T-cell (primary cell): ENCODE results near the gene OCSTAMP. TPM values are rescaled to one million over a fixed set of nuclear protein-coding genes. Genes with fewer than 3 reads are reported as not detected.

Experiments used
- ATAC-seq, 4 experiments: fragments of 200-7000 bp in 3 of 4; fragments of 150-1000 bp in 1 of 4; cut with Tn5 transposase; replicated peaks in 1 of 4; 1 replicate in 3 of 4; 2 replicates in 1 of 4; pipeline ENCODE4 v1.10.0; 2021; ENCODE audit warnings: moderate library complexity in 3 of 4, mild to moderate bottlenecking in 2 of 4, moderate number of reproducible peaks in 1 of 4
- CTCF ChIA-PET, 2 donors: fragments of 300-600 bp; sonication (Branson Sonifier 250); formaldehyde crosslinking; loops; one replicate each; lab custom pipeline; 2022; ENCODE audit warnings: antibody characterized with exemption in 2 of 2; lab: Charles Lee
- POLR2A ChIA-PET, 2 donors: fragments of 300-600 bp; sonication (Branson Sonifier 250); formaldehyde crosslinking; loops; one replicate each; lab custom pipeline; 2022; ENCODE audit warnings: antibody characterized with exemption in 2 of 2; lab: Charles Lee
- DNase-seq, 35 experiments: peaks; one replicate each; pipeline versions ENCODE4 v3.0.0 to v3.0.0-alpha.2; 2013 to 2023
- H3K27ac ChIP-seq: one replicate; pipeline ENCODE4 v1.5.1; 2013; ENCODE audit warnings: low read length
- H3K27me3 ChIP-seq, 2 experiments: replicated peaks in 1 of 2; 1 replicate in 1 of 2; 2 replicates in 1 of 2; pipeline versions ENCODE4 v1.6.1 to v1.7.0; 2013; ENCODE audit warnings: low read length in 1 of 2, mixed read lengths in 1 of 2; ENCODE audit not compliant: control insufficient read depth in 2 of 2, insufficient read depth in 2 of 2; ENCODE audit errors: extremely low read depth in 1 of 2
- H3K36me3 ChIP-seq, 2 donors: 1 replicate in 1 of 2; 2 replicates in 1 of 2; pipeline versions ENCODE4 v1.6.1 to v1.7.0; 2013; ENCODE audit warnings: low read length in 1 of 2; ENCODE audit not compliant: control insufficient read depth in 2 of 2, insufficient read depth in 1 of 2; ENCODE audit errors: extremely low read depth in 1 of 2
- H3K4me1 ChIP-seq, 2 experiments: 1 replicate in 1 of 2; 2 replicates in 1 of 2; pipeline versions ENCODE4 v1.6.1 to v1.7.0; 2013; ENCODE audit warnings: low read length in 2 of 2, mixed read lengths in 1 of 2; ENCODE audit not compliant: insufficient read depth in 2 of 2, control insufficient read depth in 1 of 2; ENCODE audit errors: extremely low read depth in 1 of 2
- H3K4me3 ChIP-seq, 2 donors: 1 replicate in 1 of 2; 2 replicates in 1 of 2; pipeline versions ENCODE4 v1.5.1 to v1.7.0; 2013; ENCODE audit warnings: mild to moderate bottlenecking in 2 of 2, low read length in 1 of 2, moderate library complexity in 1 of 2; ENCODE audit not compliant: control insufficient read depth in 1 of 2; ENCODE audit errors: extremely low read depth in 1 of 2
- H3K9me3 ChIP-seq: 2 replicates; pipeline ENCODE4 v1.7.0; 2013
- H3K27ac Mint-ChIP-seq, 2 donors: one replicate each; pipeline ENCODE4 v1.8.0; 2020 to 2021; ENCODE audit warnings: mild to moderate bottlenecking in 2 of 2, mixed read lengths in 2 of 2
- H3K27me3 Mint-ChIP-seq, 2 donors: one replicate each; pipeline ENCODE4 v1.8.0; 2021 to 2022; ENCODE audit warnings: mixed read lengths in 2 of 2
- H3K36me3 Mint-ChIP-seq: one replicate; pipeline ENCODE4 v1.8.0; 2021; ENCODE audit warnings: mixed read lengths
- H3K4me1 Mint-ChIP-seq, 3 donors: one replicate each; pipeline ENCODE4 v1.8.0; 2020 to 2022; ENCODE audit warnings: mixed read lengths in 3 of 3, mild to moderate bottlenecking in 1 of 3
- H3K4me3 Mint-ChIP-seq, 3 donors: one replicate each; pipeline ENCODE4 v1.8.0; 2020 to 2022; ENCODE audit warnings: mild to moderate bottlenecking in 3 of 3, mixed read lengths in 3 of 3, moderate library complexity in 3 of 3
- H3K9me3 Mint-ChIP-seq, 3 donors: one replicate each; pipeline ENCODE4 v1.8.0; 2020 to 2022; ENCODE audit warnings: mixed read lengths in 3 of 3
- WGBS: methylation state at CpG from one replicate; pipeline ENCODE4 v1.1.5; 2013; ENCODE audit warnings: missing lambda C conversion rate; ENCODE audit not compliant: insufficient coverage; 5-methylcytosine and 5-hydroxymethylcytosine counted together
- total RNA-seq, 35 experiments: library from RNA in 6 of 35; stranded (reverse) in 6 of 35; fragments of 120-200 nt in 1 of 35; gene quantifications; one replicate each; pipeline versions ENCODE4 v1.2.1 to v1.2.4 and lab custom pipeline; 2013 to 2026

The OCSTAMP gene
- total RNA-seq, 5 donors from 2014 or later (not counting 1 experiment from before 2014, with no cell fraction given): not detected

DNA sequence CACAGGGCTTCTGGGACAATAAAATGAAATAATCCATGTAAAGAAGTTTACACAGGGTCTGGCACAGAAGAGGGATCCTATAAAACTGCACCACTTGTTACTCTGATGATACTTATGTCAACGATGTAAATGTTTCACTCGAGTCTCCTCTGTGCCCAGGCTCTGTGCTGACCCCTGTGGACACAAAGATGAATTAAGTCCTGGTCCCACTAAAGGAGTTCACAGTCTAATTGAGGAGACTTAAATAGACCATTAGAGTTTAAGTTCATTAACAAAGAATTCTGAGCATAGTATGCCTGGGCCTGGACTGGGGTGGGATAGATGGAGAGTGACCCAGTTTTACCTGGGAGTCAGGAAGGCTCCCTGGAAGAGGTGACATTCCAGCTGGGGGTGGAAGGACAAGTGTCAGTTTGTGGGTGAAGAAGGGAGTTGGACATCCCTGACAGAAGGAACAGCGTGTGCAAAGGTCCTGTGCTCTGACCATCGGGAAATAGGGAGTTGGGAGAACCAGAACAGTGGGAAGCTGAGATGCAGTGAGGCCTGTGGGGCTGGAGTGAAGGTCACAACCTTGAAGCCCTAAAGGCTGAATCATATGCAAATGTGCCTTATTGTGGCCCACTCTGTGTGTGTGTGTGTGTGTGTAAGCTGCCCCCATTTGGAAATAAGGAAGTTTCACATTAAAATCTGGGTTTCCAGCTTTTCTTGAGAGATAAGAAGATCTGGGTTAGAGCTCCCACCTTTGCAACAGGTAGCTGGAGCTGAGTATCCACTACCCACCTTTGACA lies 1.1 kb downstream of the OCSTAMP start:
- H3K9me3 Mint-ChIP-seq: no peaks in the 10 kb centered on the region
- POLR2A ChIA-PET: interaction anchor here in 1 of 2 donors (0.5 kb wide), 1 partner anchor 682 kb away, joined by 3 read pairs; no protein-coding TSS in a partner anchor
- H3K4me1 ChIP-seq: peaks cover 4 to 38% of the 10 kb centered on the region in 2 experiments
- no peak overlapping the region for H3K27ac ChIP-seq
- 90% methylated on average over 3 of the region's 4 CpGs for WGBS
- H3K4me3 ChIP-seq: no peak overlapping the region
- no peak for ATAC-seq
- H3K36me3 Mint-ChIP-seq: no peaks in the 10 kb centered on the region
- no peak for DNase-seq
- peaks cover 2 to 5% of the 10 kb centered on the region in 2 donors for H3K27me3 Mint-ChIP-seq
- H3K9me3 ChIP-seq: no peaks in the 10 kb centered on the region
- no peak overlapping the region for H3K4me3 Mint-ChIP-seq
- CTCF ChIA-PET: no interaction called here
- H3K36me3 ChIP-seq: no peaks in the 10 kb centered on the region
- peaks cover 15 to 26% (median 25%) of the 10 kb centered on the region in 3 donors for H3K4me1 Mint-ChIP-seq
- H3K27me3 ChIP-seq: peaks cover 0 to 11% of the 10 kb centered on the region in 2 experiments
- no peak overlapping the region for H3K27ac Mint-ChIP-seq

GRCh38 chr20:46548688-46549087 lies 1.8 kb downstream of the OCSTAMP start:
- Mint-ChIP-seq H3K4me3 (no peak overlapping the region), H3K36me3 (no peaks in the 10 kb centered on the region), H3K27ac (no peak overlapping the region), H3K9me3 (no peaks in the 10 kb centered on the region), H3K4me1 (peaks cover 15 to 25% (median 24%) of the 10 kb centered on the region in 3 donors), H3K27me3 (peaks cover 2 to 5% of the 10 kb centered on the region in 2 donors)
- WGBS: 86% methylated on average over 4 of the region's 5 CpGs
- H3K27ac ChIP-seq: no peak overlapping the region
- ChIA-PET POLR2A (no interaction called here), CTCF (interaction anchor here in 1 of 2 donors (0.5 kb wide), 1 partner anchor 13 kb away, joined by 3 read pairs; no protein-coding TSS in a partner anchor)
- no peaks in the 10 kb centered on the region for H3K36me3 ChIP-seq
- no peaks in the 10 kb centered on the region for H3K9me3 ChIP-seq
- H3K4me1 ChIP-seq: peaks cover 4 to 38% of the 10 kb centered on the region in 2 experiments
- DNase-seq (no peak), ATAC-seq (no peak)
- H3K4me3 ChIP-seq: no peak overlapping the region
- peaks cover 0 to 14% of the 10 kb centered on the region in 2 experiments for H3K27me3 ChIP-seq

DNA sequence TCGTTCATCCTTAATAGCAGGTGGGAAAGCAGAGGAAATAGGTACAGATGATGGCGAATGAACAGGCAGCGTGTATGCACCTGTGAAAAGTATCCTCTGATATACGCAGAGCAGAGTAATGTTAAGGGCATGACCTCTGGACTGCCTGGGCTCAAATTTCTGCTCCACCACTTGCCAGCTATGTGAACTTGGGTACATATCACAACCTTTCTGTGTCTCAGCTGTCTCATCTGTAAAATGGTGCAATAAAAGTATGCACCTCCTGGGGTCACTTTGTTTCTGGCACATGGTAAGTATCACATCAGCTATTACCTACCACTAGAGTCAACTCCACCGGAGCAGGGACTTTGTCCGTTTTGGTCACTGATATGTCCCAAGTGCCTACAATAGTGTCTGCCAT lies 2.5 kb downstream of the OCSTAMP start:
- Mint-ChIP-seq H3K4me3 (no peak overlapping the region), H3K27me3 (peaks cover 2 to 8% of the 10 kb centered on the region in 2 donors), H3K4me1 (peaks cover 9 to 20% (median 19%) of the 10 kb centered on the region in 3 donors), H3K27ac (no peak overlapping the region), H3K9me3 (no peaks in the 10 kb centered on the region), H3K36me3 (no peaks in the 10 kb centered on the region)
- no peak overlapping the region for H3K4me3 ChIP-seq
- no peaks in the 10 kb centered on the region for H3K9me3 ChIP-seq
- no peaks in the 10 kb centered on the region for H3K36me3 ChIP-seq
- peaks cover 4 to 34% of the 10 kb centered on the region in 2 experiments for H3K4me1 ChIP-seq
- DNase-seq (no peak), ATAC-seq (no peak)
- peaks cover 0 to 14% of the 10 kb centered on the region in 2 experiments for H3K27me3 ChIP-seq
- 93% methylated on average over 6 of the region's 6 CpGs for WGBS
- ChIA-PET POLR2A (no interaction called here), CTCF (interaction anchor here in 1 of 2 donors (0.5 kb wide), 1 partner anchor 13 kb away, joined by 3 read pairs; no protein-coding TSS in a partner anchor)
- no peak overlapping the region for H3K27ac ChIP-seq

DNA sequence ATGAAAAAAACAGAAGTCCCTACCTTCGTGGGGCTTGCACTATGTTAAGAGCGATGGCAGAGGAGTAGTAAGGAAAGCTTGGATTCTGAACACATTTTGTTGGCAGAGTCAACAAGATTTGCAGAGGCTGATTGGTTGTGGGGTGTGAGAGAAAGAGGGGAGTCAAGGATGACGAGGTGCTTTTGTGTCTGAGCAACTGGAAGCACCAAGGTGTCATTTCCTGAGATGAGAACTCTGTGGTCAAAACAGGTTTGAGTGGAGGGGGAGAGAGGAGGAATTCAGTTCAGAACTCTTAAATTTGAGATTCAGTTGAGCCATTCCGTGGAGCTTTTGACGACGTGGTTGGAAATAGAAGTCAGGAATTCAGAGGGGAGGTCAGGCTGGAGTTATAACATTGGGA lies 3.5 kb downstream of the OCSTAMP start:
- Histone ChIP-seq H3K4me3 (no peak overlapping the region), H3K9me3 (no peaks in the 10 kb centered on the region), H3K4me1 (peaks cover 4 to 23% of the 10 kb centered on the region in 2 experiments), H3K27me3 (peaks cover under 1 to 14% of the 10 kb centered on the region in 2 experiments), H3K27ac (no peak overlapping the region), H3K36me3 (no peaks in the 10 kb centered on the region)
- ChIA-PET CTCF (no interaction called here), POLR2A (interaction anchor here in 1 of 2 donors (0.6 kb wide), 1 partner anchor 61 kb away, joined by 3 read pairs; no protein-coding TSS in a partner anchor)
- WGBS: 38% methylated on average over 3 of the region's 6 CpGs
- no peaks in the 10 kb centered on the region for H3K9me3 Mint-ChIP-seq
- no peak overlapping the region for H3K27ac Mint-ChIP-seq
- DNase-seq (no peak), ATAC-seq (no peak)
- no peaks in the 10 kb centered on the region for H3K36me3 Mint-ChIP-seq
- no peak overlapping the region for H3K4me3 Mint-ChIP-seq
- H3K4me1 Mint-ChIP-seq: peaks cover 0 to 9% (median 8%) of the 10 kb centered on the region in 3 donors
- peaks cover 5 to 12% of the 10 kb centered on the region in 2 donors for H3K27me3 Mint-ChIP-seq

DNA sequence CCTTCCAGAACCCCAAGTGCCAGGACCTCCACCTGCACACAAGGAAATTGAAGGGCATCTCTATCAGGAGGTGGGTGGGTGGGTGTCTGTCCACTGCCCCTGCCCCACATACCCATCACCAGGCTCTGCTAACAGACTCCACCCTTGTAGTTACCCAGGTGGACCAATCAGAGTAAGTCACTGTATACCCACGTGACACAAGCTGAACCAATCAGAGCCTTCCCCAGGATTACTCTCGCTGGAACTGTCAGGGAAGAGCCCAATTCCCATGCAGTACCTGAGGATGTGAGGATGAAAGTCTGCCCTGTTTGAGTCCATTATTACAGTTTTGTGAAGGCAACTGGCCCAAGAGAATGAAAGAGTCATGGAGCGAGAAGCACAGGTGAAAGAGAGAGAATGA lies 4.2 kb downstream of the OCSTAMP start:
- Histone ChIP-seq H3K27me3 (peaks cover 2 to 14% of the 10 kb centered on the region in 2 experiments), H3K4me1 (peaks cover 4 to 18% of the 10 kb centered on the region in 2 experiments), H3K9me3 (no peaks in the 10 kb centered on the region), H3K4me3 (no peak overlapping the region), H3K27ac (no peak overlapping the region), H3K36me3 (no peaks in the 10 kb centered on the region)
- H3K27me3 Mint-ChIP-seq: peaks cover 5 to 12% of the 10 kb centered on the region in 2 donors
- DNase-seq: no peak
- peaks cover 0 to 8% (median 6%) of the 10 kb centered on the region in 3 donors for H3K4me1 Mint-ChIP-seq
- no peaks in the 10 kb centered on the region for H3K9me3 Mint-ChIP-seq
- ATAC-seq: no peak
- no peak overlapping the region for H3K4me3 Mint-ChIP-seq
- CTCF ChIA-PET: no interaction called here
- POLR2A ChIA-PET: no interaction called here
- 80% methylated on average over 1 of the region's 3 CpGs for WGBS
- H3K36me3 Mint-ChIP-seq: no peaks in the 10 kb centered on the region
- H3K27ac Mint-ChIP-seq: no peak overlapping the region

DNA sequence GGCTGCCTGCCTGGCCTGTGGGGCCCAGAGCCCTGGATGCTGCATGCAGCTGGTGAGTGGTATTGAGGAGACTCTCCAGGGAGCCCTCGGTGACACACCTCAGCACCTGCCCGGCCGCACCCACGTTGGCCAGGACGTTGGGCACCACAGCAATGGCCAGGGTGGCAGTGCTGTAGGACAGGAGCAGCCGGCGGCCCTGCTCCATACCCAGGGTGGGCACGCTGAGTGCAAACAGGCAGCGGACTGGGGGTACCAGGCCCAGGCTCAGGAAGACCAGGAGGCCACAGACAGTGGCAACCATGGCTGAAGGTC lies 4.7 kb downstream of the OCSTAMP start:
- H3K9me3 ChIP-seq: no peaks in the 10 kb centered on the region
- Mint-ChIP-seq H3K9me3 (no peaks in the 10 kb centered on the region), H3K27ac (no peak overlapping the region), H3K36me3 (no peaks in the 10 kb centered on the region), H3K27me3 (peaks cover 5 to 12% of the 10 kb centered on the region in 2 donors), H3K4me3 (no peak overlapping the region), H3K4me1 (peaks cover 0 to 8% (median 6%) of the 10 kb centered on the region in 3 donors)
- 97% methylated on average over 9 of the region's 9 CpGs for WGBS
- no peaks in the 10 kb centered on the region for H3K36me3 ChIP-seq
- H3K27ac ChIP-seq: no peak overlapping the region
- POLR2A ChIA-PET: no interaction called here
- DNase-seq: no peak
- no peak overlapping the region for H3K4me3 ChIP-seq
- H3K4me1 ChIP-seq: peaks cover 4 to 18% of the 10 kb centered on the region in 2 experiments
- H3K27me3 ChIP-seq: peaks cover 2 to 14% of the 10 kb centered on the region in 2 experiments
- CTCF ChIA-PET: no interaction called here
- ATAC-seq: no peak
